HG03342 (cell line): Measurements from ENCODE around the gene DPEP3.
"Not testable (repeated sequence)": the region's sequence is repeated elsewhere in the genome, so short reads cannot be mapped to it uniquely, and the experiment has no call there.

ENCODE experiments used
- ATAC-seq: cut with Tn5 transposase; IDR thresholded peaks from one replicate; pipeline ENCODE4 v1.9.1; 2021; ENCODE audit warnings: mild to moderate bottlenecking, moderate library complexity; ENCODE audit not compliant: unreplicated experiment

Gene DPEP3, protein sequence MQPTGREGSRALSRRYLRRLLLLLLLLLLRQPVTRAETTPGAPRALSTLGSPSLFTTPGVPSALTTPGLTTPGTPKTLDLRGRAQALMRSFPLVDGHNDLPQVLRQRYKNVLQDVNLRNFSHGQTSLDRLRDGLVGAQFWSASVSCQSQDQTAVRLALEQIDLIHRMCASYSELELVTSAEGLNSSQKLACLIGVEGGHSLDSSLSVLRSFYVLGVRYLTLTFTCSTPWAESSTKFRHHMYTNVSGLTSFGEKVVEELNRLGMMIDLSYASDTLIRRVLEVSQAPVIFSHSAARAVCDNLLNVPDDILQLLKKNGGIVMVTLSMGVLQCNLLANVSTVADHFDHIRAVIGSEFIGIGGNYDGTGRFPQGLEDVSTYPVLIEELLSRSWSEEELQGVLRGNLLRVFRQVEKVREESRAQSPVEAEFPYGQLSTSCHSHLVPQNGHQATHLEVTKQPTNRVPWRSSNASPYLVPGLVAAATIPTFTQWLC

DNA sequence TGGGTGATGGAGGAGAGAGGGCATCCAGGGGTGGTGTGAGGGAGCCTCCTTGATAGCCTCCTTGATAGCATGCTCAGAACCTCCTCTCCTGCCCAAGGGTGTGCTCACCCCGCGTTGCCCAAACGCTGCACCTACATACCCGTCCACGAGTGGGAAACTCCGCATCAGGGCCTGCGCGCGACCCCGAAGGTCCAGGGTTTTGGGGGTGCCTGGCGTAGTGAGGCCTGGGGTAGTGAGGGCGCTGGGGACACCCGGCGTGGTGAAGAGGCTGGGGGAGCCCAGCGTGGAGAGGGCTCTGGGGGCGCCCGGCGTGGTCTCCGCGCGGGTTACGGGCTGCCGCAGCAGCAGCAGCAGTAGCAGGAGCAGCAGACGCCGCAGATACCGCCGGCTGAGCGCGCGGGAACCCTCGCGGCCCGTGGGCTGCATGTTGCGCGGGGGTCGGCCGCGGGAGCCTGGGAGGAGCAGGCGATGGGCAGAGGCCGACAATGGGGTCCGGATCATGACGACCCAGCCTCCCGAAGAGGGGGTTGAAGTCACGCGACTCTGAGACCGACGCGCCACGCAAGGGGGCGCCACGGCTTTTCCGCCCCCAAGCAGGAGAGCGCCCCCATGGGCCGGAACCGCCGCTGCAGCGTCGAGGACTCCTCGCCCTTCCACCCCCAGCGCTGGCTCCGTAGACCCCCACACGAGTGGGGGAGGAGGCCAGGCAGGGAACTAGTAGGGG, at the start of gene DPEP3:
Gene DPEP3 (minus strand): TSS at position 545 of the 724 bp plus-strand sequence. CDS start 119 bp downstream, at position 426.
- ATAC-seq, result no peak

DNA sequence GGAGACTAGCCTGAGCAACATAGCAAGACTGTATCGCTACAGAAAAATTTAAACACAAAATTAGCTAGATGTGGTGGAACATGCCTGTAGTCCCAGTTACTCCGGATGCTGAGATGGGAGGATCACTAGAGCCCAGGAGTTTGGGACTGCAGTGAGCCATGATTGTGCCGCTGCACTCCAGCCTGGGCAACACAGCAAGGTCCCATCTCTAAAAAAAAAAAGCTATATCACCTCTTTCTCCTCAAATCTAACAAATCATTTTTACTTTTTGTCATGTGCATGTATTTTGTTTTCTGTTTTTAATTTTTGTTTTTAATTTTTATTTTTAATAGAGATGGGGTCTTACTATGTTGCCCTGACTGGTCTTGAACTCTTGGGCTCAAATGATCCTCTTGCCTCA, 48.7 kb upstream of the DPEP3 start:
- no peak for ATAC-seq

DNA sequence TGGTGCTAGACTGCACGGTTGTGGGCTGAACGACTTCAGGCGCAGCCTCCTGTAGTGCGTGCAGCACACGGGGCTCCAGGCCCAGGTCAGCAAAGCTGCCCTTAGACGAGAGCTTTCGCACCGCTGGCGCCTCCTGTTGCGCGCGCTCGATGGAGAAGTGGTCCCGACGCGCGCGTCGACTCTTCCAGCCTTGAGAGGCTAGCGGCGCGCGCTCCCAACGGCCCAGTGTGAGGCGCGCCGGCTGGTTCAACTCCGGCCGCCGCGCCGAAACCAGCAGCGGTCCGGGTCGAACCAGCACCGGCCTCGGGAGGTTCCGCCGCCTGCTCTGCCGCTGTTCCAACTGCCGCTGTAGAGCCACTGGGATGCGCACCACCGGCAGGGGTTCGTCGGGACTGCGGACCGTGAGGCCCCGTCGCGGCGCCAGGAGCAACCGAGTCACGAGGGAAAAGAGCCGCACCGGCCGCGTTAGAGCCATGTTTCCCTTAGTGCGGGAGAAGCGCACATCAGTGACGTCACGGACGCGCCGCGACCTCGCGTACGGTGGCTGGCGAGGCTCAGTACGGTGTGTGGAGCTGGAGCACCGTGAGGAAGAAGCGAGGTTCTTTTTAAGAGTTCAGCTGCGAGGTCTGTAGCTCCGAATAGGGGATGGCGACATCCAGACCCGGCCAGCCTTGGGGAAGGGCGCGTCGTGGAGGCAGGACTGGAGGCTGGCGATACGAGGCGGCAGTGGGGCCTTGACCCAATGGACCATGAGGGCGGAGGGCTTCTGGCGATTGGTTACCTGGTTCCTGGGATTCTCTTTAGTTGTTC, 42.6 kb upstream of the DPEP3 start, which contains the start of the genes DDX28 and DUS2:
Gene DDX28 (minus strand): TSS at position 505 of the 810 bp plus-strand sequence. CDS start 30 bp downstream, at position 475.
Gene DUS2 (plus strand): TSS at position 557 of the 810 bp plus-strand sequence. CDS start 14,740 bp downstream, outside the sequence.
- ATAC-seq, result peak; percentile 66

DNA sequence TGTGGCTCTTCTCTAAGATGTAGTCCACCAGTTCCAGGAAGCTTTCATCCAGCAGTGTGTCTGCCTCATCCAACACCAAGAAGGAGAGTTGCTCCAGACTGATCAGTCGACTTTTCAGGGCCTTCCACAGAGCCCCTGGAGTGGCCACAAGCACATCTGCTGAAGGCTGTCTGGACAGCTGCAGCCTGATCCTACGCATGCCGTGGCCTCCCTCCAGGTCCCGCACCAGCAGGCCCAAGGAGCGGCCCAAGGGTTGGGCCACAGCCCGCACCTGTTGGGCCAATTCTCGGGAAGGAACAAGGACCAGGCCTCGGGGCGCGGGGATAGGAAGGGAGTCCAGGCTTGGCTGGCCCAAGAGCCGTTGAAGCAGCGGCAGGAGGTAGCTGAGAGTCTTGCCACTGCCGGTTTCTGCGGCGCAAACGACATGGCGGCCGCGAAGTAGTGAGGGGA, 42.0 kb upstream of the DPEP3 start:
- no peak for ATAC-seq

DNA sequence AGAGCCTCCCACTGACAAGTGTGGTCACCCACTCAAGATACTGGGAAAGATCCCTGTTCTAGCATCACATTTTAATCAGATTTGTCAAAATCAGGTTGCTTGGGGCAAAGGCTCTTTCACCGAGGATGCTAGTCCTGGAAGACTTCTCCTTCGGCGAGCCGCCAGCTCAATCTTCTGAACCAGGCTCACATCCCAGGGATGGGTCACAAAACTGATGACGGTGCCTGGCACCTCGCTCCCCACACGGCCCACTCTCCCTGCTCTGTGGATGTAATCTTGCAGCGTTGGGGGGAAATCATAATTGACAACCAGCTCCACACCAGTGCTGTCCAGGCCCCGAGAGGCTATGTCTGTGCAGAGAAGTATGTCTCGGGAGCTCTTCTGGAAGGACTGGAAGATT, 41.2 kb upstream of the DPEP3 start:
- no peak for ATAC-seq

DNA sequence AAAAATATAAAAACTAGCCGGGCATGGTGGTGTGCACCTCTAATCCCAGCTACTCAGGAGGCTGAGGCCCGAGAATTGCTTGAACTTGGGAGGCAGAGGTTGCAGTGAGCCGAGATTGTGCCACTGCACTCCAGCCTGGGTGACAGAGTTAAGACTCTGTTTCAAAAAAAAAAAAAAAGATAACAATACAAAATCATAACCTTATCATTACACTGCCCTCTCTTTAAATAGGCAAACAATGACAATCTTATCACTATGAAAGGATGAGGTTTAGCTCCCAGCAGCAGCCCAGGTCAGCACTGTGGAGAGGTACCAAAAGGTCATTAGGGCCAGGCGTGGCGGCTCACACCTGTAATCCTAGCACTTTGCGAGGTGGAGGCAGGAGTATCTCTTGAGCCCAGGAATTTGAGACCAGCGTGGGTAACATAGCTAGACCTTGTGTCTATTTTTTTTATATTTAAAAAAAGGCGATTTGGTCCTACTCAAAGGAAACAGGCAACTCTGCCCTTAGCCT, 38.9 kb upstream of the DPEP3 start:
- ATAC-seq, result no peak

DNA sequence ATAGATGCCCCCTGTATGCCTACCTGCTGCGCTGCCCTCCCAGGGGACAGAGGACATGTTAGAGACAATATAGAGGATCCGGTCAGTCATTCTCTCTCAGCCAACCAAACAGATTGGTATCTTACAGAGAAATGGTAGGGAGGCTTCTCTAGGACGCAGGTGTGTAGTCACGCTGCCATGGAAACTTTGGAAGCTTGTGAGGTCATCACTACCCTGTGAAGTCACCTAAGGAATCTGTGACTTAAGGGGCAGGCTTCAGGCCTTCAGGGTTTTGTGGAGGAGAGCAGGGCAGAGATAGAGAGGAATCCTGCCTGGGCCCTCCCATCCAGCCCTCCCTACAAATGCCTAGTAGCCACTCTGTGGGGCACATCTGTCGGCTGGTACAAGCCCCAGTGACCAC, 35.4 kb upstream of the DPEP3 start, which contains the start of gene DPEP2NB:
Gene DPEP2NB (minus strand): TSS at position 231 of the 400 bp plus-strand sequence. CDS start 141 bp downstream, at position 90.
- ATAC-seq, result no peak

DNA sequence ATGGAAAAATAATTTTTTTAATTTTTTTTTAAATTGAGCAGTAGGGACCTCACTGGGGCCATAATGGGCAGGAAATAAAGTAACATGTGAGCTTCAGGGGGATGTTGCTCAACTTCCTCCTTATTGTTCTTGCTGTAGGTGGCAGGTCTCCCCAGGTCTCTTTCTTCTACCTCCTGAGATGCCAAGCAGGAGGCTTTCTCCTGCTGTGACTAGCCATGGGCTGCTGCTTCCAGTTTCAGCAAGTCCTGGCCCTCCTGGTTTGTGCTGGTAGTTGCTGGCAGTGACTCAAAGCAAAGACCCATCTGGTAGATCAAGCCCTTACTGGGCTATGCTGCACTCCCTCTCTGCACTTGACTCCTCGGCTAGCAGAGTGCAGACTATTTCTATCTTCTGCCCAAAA, 33.1 kb upstream of the DPEP3 start:
- no peak for ATAC-seq

DNA sequence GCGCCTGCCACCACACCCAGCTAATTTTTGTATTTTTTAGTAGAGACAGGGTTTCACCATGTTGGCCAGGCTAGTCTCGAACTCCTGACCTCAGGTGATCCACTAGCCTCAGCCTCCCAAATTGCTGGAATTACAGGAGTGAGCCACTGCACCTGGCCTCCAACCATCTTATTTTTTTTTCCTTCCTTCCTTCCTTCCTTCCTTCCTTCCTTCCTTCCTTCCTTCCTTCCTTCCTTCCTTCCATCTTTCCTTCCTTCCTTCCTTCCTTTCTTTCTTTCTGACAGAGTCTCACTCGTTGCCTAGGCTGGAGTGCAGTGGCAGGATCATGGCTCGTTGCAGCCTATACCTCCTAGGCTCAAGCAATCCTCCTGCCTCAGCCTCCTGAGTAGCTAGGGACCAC, 29.6 kb upstream of the DPEP3 start:
- ATAC-seq, result not testable (repeated sequence)

DNA sequence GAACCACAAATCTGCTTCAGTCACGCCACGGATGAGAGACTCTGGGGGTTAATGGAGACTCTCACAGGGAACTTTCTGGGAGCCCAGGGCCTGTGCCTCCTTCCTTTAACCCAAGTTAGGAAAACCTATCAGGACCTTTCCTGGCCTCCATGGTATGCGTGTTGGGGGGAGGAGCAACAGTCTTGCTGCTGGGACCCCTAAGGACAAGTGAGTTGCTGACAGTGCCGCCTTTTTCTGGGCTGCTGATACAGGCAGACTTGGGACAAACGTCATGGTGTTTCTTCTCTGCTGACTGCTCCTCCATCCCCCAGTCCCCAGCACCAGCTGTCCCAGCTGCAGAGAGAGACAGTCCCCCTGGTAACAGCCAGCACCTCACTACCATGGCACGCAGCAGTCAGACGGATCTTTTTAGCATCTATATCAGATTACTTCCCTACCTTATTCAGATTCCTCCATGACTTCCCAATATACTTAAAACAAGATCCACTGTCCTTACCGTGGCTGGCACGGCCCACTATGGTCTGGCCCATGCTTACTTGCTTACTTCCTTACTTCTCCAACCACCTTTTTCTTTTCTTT, 28.9 kb upstream of the DPEP3 start:
- no peak for ATAC-seq

DNA sequence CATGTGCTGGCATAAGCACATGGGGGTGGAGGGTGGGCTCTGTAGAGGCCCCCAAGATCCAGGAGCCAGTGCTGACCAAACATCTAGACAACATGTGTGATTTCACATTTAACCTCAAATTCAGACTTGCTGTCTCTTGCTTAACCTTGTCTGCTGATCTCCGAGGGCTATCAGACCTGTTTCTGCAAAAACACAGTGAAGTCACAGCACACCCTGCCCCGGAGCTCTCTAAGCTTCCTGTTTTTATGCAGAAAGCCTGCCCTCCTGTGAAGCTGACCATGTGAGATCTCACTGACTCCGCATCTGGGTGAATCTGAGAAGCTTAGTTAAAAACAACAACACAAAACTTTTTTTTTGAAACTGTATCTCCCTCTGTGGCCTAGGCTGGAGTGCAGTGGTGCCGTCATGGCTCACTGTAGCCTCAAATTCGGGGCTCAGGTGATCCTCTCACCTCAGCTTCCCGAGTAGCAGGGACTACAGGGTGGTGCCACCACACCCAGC, 25.5 kb upstream of the DPEP3 start:
- no peak for ATAC-seq

DNA sequence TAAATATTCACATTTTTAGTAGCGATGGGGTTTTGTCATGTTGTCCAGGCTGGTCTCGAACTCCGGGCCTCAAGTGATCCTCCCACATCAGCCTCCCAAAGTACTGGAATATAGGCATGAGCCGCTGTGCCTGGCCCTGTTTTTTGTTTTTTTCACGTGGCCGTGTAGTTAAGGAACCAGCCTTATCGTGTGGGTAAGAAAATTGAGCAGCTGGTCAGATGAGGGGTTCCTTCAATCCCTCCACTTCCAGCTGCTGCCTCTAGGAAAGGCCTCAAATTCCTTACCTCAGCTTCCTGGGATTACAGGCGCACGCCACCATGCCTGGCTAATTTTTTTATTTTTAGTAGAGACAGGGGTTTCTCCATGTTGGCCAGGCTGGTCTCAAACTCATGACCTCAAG, 24.9 kb upstream of the DPEP3 start:
- ATAC-seq, result no peak

DNA sequence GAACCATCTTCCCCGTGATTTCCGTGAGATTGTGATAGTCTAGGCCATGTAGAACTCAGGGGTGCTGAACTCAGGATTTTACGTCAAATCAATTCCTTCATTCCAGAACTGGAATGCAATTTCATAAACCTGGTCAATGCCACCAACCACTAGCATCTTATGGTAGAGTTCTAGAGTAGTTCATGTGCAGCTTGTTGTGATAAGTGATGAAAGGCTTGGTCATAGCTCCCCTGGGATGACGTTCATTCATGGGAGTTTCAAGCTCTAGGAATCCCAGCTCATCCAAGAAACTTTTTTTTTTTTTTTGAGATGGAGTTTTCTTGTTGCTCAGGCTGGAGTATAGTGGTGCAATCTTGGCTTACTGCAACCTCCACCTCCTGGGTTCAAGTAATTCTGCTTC, 22.7 kb upstream of the DPEP3 start:
- ATAC-seq, result no peak

DNA sequence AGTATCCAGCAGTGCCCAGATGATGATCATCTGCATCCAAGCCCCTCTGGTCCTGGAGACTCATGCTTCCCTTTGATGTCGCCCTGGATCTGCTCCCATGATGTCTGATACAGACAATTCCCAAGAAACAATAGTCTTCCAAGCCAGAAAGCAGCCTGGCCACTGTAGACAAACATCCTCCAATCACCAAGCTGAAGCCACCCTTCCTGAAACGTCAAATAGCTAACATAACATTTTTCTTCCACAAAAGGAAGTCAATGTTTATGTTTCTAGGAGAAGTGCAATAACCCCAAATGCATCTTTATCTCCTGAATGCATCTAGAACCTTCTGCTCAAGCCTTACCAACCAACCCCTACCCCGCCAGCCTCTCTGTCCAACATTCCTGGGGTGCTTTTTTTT, 20.2 kb upstream of the DPEP3 start:
- ATAC-seq, result no peak

DNA sequence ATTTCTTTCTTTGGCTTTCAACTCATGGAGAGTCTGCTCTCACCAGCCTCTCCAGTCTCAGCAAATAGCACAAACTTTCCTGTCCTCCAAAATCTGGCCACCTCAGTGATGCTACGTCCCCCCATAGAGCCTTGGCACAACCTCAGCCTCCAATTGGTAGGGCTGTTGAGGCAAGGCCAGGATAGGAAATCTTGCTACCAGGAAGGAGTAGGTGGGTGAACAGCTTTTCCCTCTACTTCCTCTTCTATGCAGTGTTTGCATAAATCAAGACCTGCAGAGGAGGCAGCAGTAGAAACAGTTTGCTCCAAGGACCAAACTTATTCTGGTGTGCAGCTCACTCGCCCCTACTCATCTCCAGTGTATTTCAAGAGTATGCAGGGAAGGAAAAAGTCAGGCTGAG, 19.7 kb upstream of the DPEP3 start:
- ATAC-seq, result no peak

DNA sequence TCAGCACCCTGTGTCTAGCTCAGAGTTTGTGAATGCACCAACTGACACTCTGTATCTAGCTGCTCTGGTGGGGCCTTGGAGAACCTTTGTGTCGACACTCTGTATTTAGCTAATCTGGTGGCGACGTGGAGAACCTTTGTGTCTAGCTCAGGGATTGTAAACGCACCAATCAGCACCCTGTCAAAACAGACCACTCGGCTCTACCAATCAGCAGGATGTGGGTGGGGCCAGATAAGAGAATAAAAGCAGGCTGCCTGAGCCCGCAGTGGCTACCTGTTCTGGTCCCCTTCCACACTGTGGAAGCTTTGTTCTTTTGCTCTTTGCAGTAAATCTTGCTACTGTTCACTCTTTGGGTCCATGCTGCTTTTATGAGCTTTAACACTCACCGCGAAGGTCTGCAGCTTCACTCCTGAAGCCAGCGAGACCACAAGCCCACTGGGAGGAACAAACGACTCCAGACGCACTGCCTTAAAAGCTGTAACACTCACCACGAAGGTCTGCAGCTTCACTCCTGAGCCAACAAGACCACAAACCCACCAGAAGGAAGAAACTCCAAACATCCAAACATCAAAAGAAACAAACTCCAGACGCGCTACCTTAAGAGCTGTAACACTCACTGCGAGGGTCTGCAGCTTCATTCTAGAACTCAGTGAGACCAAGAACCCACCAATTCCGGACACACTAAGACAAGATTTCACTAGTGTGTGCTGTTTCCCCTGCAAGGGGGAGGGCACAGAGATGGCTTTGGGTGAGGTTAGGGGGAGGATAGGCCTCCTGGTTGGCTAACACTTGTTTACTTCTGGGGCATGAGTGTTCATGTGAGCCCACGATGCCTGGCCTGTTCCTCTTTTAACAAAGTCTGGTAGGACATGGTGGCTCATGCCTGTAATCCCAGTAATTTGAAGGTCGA, 18.7 kb upstream of the DPEP3 start, which contains the start of gene DPEP2:
Gene DPEP2 (minus strand): TSS at position 706 of the 910 bp plus-strand sequence. CDS start 6,272 bp downstream, outside the sequence.
- ATAC-seq, result not testable (repeated sequence)

DNA sequence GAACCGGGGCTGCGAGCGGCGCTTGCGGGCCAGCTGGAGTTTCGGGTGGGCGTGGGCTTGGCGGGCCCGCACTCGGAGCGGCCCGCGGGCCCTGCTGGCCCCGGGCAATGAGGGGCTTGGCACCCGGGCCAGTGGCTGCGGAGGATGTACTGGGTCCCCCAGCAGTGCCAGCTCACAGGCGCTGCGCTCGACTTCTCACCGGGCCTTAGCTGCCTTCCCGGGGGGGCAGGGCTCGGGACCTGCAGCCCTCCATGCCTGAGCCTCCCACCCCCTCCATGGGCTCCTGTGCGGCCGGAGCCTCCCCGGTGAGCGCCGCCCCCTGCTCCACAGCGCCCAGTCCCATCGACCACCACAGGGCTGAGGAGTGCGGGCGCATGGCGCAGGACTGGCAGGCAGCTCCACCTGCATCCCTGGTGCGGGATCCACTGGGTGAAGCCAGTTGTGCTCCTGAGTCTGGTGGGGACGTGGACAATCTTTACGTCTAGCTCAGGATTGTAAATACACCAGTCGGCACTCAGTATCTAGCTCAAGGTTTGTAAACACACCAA, 18.0 kb upstream of the DPEP3 start:
- ATAC-seq, result not testable (repeated sequence)

DNA sequence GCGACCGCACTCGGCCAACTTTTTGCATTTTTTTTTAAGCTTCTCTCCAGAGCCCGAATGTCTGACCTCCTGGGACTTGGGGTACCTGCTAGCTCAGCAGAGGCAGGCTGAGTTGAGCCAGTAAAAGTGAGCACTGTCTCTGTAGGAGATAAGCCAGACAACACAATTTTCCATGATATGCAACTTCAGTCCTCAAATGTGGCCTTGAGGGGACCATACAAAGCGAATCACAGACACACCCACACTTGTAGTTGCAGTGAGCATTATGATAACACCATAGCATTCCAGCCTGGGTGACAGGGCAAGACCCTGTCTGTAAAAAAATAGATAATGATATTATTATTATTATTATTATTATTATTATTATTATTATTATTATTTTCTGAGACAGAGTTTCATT, 16.4 kb upstream of the DPEP3 start:
- no peak for ATAC-seq
